Keratinocyte (primary cell): ENCODE results near the gene TCTN1. TPM values are rescaled to one million over a fixed set of nuclear protein-coding genes. Genes with fewer than 3 reads are reported as not detected.

Experiments
- DNase-seq: peaks from one replicate; pipeline ENCODE4 v3.0.0-alpha.2; 2011; ENCODE audit warnings: low read depth, missing footprints, low spot score
- FAIRE-seq: peaks from 2 replicates; lab custom pipeline; 2011; peaks lifted over from hg19 to GRCh38; lab: Jason Lieb, UNC
- H2AFZ ChIP-seq: 2 replicates; pipeline ENCODE4 v1.6.0; 2012; ENCODE audit warnings: low read length, control low read depth, inconsistent platforms; ENCODE audit not compliant: control insufficient read depth
- H3K27ac ChIP-seq: 2 replicates; pipeline ENCODE4 v1.5.1; 2011; ENCODE audit warnings: low read length; ENCODE audit not compliant: control insufficient read depth, insufficient read depth
- H3K27me3 ChIP-seq: 3 replicates; pipeline ENCODE4 v1.6.0; 2011; ENCODE audit warnings: low read length; ENCODE audit not compliant: control insufficient read depth, insufficient read depth; ENCODE audit errors: extremely low read depth
- H3K36me3 ChIP-seq, 2 experiments: 2 replicates in 1 of 2; 3 replicates in 1 of 2; pipeline ENCODE4 v1.5.1; 2011; ENCODE audit warnings: low read length in 2 of 2, mild to moderate bottlenecking in 1 of 2; ENCODE audit not compliant: control insufficient read depth in 2 of 2, insufficient read depth in 2 of 2; ENCODE audit errors: extremely low read depth in 1 of 2
- H3K4me1 ChIP-seq: 3 replicates; pipeline ENCODE4 v1.5.1; 2011; ENCODE audit warnings: low read length; ENCODE audit not compliant: control insufficient read depth, insufficient read depth; ENCODE audit errors: extremely low read depth
- H3K4me2 ChIP-seq: 3 replicates; pipeline ENCODE4 v1.6.0; 2011; ENCODE audit warnings: low read depth, low read length; ENCODE audit not compliant: control insufficient read depth, insufficient read depth; ENCODE audit errors: extremely low read depth
- H3K4me3 ChIP-seq, 3 experiments: fragments of 200-600 bp in 1 of 3; sonication (generic) in 1 of 3; 2 replicates in 2 of 3; 3 replicates in 1 of 3; pipeline ENCODE4 v1.5.1; 2011 to 2016; ENCODE audit warnings: low read length in 3 of 3, mild to moderate bottlenecking in 3 of 3, control low read depth in 2 of 3, inconsistent platforms in 1 of 3, low read depth in 1 of 3, mixed read lengths in 1 of 3, mixed run types in 1 of 3, moderate library complexity in 1 of 3; ENCODE audit not compliant: control insufficient read depth in 2 of 3, insufficient read depth in 2 of 3; ENCODE audit errors: extremely low read depth in 1 of 3
- H3K79me2 ChIP-seq: 2 replicates; pipeline ENCODE4 v1.6.0; 2012; ENCODE audit warnings: low read length; ENCODE audit not compliant: control insufficient read depth, insufficient read depth
- H3K9ac ChIP-seq: 3 replicates; pipeline ENCODE4 v1.6.0; 2011; ENCODE audit warnings: low read length; ENCODE audit not compliant: control insufficient read depth, insufficient read depth; ENCODE audit errors: extremely low read depth
- H3K9me1 ChIP-seq: 3 replicates; pipeline ENCODE4 v1.6.0; 2011; ENCODE audit warnings: low read length; ENCODE audit not compliant: control insufficient read depth, insufficient read depth; ENCODE audit errors: extremely low read depth
- H3K9me3 ChIP-seq: 2 replicates; pipeline ENCODE4 v1.5.1; 2012; ENCODE audit warnings: low read depth, low read length; ENCODE audit not compliant: control insufficient read depth
- H4K20me1 ChIP-seq: 3 replicates; pipeline ENCODE4 v1.6.0; 2011; ENCODE audit warnings: low read length; ENCODE audit not compliant: control insufficient read depth, insufficient read depth; ENCODE audit errors: extremely low read depth
- EZH2 ChIP-seq: IDR thresholded peaks from one replicate; pipeline ENCODE4 v1.6.1; 2012; ENCODE audit warnings: inconsistent platforms, mild to moderate bottlenecking, low read length, moderate library complexity
- dilution Hi-C: fragments of 300-500 bp; cut with MboI; formaldehyde crosslinking; loops from one replicate; pipeline ENCODE4 v1.7.0; 2020; ENCODE audit warnings: low sequenced_read_pairs; ENCODE audit not compliant: extremely low pct_ligation_motif_present
- polyA plus RNA-seq, 5 experiments: library from polyadenylated mRNA; depleted of rRNA in 3 of 5; stranded (reverse) in 3 of 5; stranded (forward) in 1 of 5; unstranded in 1 of 5; fragments of >200 nt; gene quantifications; 1 replicate in 1 of 5; 2 replicates in 3 of 5; 3 replicates in 1 of 5; pipeline versions ENCODE4 v1.2.1 to v1.2.3, GENCODE V29; 2011 to 2012; ENCODE audit warnings: missing spikeins in 2 of 5, low read depth in 1 of 5, low replicate concordance in 1 of 5
- TF ChIP-seq, protein P1 (sequence below), 3 experiments: IDR thresholded peaks in 1 of 3; conservative IDR thresholded peaks in 1 of 3; optimal IDR thresholded peaks in 1 of 3; 2 replicates in 2 of 3; 3 replicates in 1 of 3; pipeline versions ENCODE3 to v1.5.1; 2011; ENCODE audit warnings: low read length in 3 of 3, mild to moderate bottlenecking in 3 of 3, moderate library complexity in 2 of 3, control low read depth in 1 of 3, inconsistent platforms in 1 of 3; ENCODE audit not compliant: insufficient read depth in 2 of 3; ENCODE audit errors: extremely low read depth in 1 of 3

Gene TCTN1
- polyA plus RNA-seq, 1 donor (not counting 4 experiments of a cell fraction or from before 2014, with no cell fraction given), result 30.6 TPM

DNA sequence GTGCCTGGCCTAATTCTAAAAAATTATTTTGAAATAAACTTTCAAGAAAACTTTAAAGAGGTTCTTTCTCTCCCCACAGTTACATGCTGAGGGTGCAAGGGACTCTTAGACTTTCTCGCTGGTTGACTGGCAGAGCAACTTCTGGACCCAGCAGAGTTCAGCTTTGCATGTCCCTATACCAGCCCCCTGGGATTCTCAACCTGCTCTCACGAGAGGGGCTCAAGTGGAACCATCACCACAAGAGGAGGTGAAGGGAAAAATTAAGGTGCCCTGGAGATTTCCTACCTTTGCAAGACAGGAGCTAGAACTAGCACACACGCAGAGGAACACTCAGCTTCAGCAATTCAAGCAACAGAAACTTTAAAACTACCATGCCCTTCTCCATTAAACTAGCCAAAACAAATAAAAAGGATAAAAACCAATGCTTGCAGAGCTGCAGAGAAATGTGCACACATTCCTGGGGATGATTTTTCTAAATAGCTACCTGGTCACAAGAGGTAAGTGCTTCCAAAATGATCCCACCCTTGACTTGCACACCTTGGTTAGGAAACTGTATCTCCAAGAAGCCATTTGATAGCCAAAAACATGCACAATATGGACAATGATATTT, 72.5 kb downstream of the TCTN1 start:
- TF ChIP-seq, protein P1, sequence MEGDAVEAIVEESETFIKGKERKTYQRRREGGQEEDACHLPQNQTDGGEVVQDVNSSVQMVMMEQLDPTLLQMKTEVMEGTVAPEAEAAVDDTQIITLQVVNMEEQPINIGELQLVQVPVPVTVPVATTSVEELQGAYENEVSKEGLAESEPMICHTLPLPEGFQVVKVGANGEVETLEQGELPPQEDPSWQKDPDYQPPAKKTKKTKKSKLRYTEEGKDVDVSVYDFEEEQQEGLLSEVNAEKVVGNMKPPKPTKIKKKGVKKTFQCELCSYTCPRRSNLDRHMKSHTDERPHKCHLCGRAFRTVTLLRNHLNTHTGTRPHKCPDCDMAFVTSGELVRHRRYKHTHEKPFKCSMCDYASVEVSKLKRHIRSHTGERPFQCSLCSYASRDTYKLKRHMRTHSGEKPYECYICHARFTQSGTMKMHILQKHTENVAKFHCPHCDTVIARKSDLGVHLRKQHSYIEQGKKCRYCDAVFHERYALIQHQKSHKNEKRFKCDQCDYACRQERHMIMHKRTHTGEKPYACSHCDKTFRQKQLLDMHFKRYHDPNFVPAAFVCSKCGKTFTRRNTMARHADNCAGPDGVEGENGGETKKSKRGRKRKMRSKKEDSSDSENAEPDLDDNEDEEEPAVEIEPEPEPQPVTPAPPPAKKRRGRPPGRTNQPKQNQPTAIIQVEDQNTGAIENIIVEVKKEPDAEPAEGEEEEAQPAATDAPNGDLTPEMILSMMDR (optimal IDR thresholded peaks at IDR 0.05 in 1 of 3, IDR thresholded peaks at IDR 0.05 in 1 of 3, conservative IDR thresholded peaks at IDR 0.05 in 1 of 3; ENCODE audit: extremely low read depth in 1 of 3, insufficient read depth in 2 of 3, low read length in 3 of 3), result no peak
- no peak for TF ChIP-seq EZH2
- peaks cover 4% of the 10 kb centered on the region for H3K4me1 ChIP-seq
- no peak overlapping the region for H3K4me3 ChIP-seq
- H4K20me1 ChIP-seq, result no peaks in the 10 kb centered on the region
- no peak overlapping the region for H3K4me2 ChIP-seq
- H2AFZ ChIP-seq, result no peak overlapping the region
- H3K9me1 ChIP-seq, result no peaks in the 10 kb centered on the region
- no peak overlapping the region for H3K9ac ChIP-seq
- H3K27me3 ChIP-seq, result peaks cover 14% of the 10 kb centered on the region
- H3K79me2 ChIP-seq, result no peaks in the 10 kb centered on the region
- DNase-seq (no peak), FAIRE-seq (no peak)
- H3K27ac ChIP-seq, result no peak overlapping the region
- no peaks in the 10 kb centered on the region for H3K9me3 ChIP-seq
- dilution Hi-C loops, result no loop called here
- no peaks in the 10 kb centered on the region for H3K36me3 ChIP-seq

DNA sequence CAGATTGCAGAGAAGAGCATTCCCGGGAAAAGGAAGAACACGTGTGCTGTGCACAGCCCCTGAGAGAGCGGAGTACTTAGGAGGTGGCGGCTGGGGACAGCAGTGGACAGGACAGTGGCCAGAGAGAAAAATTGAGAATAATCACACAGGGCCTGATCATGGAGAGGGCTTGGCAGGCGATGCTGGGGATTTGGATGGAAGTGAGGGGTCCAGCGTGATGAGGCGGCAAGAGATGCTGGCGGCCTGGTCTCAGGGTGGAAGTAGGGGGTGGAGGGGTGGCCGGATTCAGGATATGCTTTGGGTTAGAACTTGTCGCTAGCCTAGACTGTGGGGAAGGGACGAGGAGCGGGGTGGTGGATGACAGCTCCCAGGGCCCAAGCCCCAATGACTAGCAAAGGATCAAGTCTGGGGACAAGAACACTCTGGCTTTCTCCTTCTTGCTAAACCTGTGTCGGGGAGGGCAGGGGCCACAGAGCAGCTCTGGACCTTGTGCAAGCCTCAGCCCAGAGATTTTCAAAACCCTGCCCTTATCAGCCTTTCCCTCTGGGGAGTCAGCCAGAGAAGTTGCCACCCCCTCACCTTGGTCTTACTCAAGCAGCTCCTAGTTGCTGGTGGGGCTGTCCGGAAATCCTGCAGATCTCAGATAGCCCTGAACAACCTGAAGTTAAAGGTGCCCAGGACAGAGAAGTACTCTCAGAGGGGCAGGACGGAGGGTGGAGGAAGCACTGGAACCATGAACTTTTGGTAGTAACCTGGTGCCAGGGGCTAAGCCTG, 73.7 kb downstream of the TCTN1 start:
- Histone ChIP-seq H4K20me1 (no peaks in the 10 kb centered on the region), H3K4me1 (peaks cover 4% of the 10 kb centered on the region), H3K4me2 (no peak overlapping the region), H3K4me3 (no peak overlapping the region), H3K79me2 (no peaks in the 10 kb centered on the region), H2AFZ (no peak overlapping the region), H3K9me1 (no peaks in the 10 kb centered on the region), H3K9me3 (no peaks in the 10 kb centered on the region), H3K9ac (no peak overlapping the region), H3K27ac (no peak overlapping the region), H3K36me3 (no peaks in the 10 kb centered on the region), H3K27me3 (peaks cover 14% of the 10 kb centered on the region)
- dilution Hi-C loops, result no loop called here
- no peak for DNase-seq
- FAIRE-seq, result no peak
- TF ChIP-seq, protein P1 (optimal IDR thresholded peaks at IDR 0.05 in 1 of 3, IDR thresholded peaks at IDR 0.05 in 1 of 3, conservative IDR thresholded peaks at IDR 0.05 in 1 of 3; ENCODE audit: extremely low read depth in 1 of 3, insufficient read depth in 2 of 3, low read length in 3 of 3), result no peak
- no peak for TF ChIP-seq EZH2
